Activated T-cell treated with anti-CD3 and anti-CD28 coated beads, Interleukin-2, amount 50 U/mL, for 48 hours (primary cell): ENCODE measurements around the gene OR2A5.
"Not testable (repeated sequence)": the region's sequence is repeated elsewhere in the genome, so short reads cannot be mapped to it uniquely, and the experiment has no call there.

Experiments used
- DNase-seq, 2 experiments: peaks; one replicate each; pipeline ENCODE4 v3.0.0-alpha.2; 2020

OR2A5 gene

DNA sequence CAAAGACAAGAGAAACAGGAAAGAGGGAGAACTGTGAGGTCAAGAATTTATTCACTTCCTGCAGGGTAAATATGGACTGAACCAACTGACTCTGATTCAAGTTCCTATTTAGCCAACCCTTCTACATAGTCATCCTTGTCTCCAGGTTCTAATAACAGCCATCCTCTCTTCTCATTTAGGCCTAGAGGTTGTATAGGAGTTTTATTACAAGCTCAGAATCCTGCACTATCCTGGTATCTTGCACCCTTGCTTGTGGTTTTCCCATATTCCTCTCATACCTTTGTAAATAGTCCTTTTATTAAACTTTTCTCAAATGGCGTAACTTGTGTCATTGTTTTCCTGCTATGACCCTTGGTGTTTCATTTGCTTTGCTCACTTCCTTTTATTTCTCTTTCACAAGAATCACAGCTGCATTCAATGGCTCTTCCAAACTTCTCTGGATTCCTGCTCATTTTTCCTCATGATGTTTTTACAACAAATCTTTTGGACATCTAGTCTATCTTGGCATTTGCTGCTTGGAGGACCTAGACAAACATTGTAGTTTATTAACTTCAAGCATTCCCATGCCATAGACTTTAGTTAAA, 12.4 kb upstream of the OR2A5 start:
- no peak for DNase-seq

GRCh38 chr7:144037414-144038035, 11.2 kb upstream of the OR2A5 start:
- DNase-seq = no peak

- no peak for DNase-seq
Measured at GRCh38 chr7:144038887-144039286, 9.9 kb upstream of the OR2A5 start.

DNA sequence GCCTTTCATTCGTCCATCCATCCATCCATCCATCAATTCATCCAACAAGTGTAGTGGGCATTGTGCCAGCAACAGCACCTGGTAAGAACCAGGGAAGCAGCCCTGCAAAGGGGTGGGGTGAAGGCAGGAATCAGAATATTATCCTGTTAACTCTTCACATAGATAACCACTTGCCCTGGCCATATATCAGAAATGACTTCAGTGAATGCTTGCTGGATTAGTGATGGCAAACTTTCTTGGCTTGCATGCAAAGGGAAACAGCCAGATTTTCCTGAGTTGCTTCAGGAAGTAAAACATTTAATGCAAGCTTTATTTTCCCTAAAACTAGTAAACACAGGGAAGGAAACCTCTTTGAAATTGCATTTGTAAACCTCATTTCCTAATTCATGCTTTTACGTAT, 743 bp downstream of the OR2A5 start:
- DNase-seq = no peak

GRCh38 chr7:144050093-144050492, 1.3 kb downstream of the OR2A5 start:
- no peak for DNase-seq

DNA sequence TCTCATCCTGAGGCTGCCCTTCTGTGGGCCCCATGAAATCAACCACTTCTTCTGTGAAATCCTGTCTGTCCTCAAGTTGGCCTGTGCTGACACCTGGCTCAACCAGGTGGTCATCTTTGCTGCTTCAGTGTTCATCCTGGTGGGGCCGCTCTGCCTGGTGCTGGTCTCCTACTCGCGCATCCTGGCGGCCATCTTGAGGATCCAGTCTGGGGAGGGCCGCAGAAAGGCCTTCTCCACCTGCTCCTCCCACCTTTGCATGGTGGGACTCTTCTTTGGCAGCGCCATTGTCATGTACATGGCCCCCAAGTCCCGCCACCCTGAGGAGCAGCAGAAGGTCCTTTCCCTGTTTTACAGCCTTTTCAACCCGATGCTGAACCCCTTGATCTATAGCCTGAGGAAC, 2.1 kb downstream of the OR2A5 start:
- not testable (repeated sequence) for DNase-seq

DNA sequence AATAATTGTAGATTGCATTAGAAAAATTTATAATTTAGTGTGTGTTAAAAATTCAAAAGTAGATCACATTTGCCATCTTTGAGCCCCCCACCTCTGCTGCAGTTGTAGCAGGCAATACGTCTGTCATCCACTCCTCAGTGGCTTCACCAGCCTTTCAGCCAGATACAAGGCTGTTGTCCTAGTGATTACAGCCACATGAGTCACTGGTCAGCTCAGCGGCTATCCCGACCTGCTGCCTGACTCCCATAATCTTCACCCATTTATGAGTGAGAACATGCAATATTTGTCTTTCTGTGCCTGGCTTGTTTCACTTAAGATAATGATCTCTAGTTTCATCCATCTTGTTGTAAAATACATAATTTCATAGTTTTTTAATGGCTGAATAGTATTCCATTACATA, 9.2 kb downstream of the OR2A5 start:
- no peak for DNase-seq

DNA sequence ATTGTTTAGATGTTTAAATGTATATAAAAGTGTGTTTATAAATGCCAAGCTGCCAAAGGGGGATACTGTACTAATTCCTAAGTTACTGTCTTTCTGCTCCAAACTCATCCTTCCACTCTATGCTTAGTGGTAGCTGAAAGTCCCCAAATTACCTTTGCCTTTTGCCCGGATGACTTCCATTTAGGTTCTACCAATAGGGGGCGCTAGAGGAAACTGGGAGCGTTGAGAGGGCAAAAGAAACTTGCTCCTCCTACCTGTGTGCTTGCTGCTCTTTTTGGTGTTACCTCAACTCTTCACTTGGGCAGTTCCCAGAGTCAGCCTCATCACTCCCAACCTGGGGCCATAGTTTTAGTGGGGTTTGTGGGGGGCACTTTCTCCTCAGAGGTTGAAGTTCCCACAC, 15.0 kb downstream of the OR2A5 start:
- no peak for DNase-seq

GRCh38 chr7:144069511-144069910, 20.8 kb downstream of the OR2A5 start, which contains the start of gene OR2A25:
Gene OR2A25 (plus strand): TSS chr7:144069811. CDS start chr7:144074220, 4,409 bp downstream.
- no peak for DNase-seq

DNA sequence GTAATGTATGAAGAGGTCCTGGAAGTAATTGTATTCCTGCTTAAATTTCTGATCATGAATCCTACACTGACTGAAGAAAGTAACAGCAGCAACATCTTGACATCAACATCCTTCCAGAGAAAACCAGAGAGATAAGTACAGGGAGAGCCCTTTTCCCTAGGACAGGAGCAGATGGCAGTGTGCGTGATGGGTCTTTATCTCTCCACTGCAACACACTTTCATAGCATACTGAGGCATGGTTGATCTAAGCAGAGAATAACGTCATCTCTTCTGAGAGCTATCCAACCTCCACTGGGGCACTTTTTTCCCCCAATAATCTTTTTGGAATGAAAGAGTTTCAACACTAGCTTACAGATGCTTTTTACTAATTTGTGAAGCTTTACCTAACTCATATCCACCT, 21.2 kb downstream of the OR2A5 start:
- no peak for DNase-seq

DNA sequence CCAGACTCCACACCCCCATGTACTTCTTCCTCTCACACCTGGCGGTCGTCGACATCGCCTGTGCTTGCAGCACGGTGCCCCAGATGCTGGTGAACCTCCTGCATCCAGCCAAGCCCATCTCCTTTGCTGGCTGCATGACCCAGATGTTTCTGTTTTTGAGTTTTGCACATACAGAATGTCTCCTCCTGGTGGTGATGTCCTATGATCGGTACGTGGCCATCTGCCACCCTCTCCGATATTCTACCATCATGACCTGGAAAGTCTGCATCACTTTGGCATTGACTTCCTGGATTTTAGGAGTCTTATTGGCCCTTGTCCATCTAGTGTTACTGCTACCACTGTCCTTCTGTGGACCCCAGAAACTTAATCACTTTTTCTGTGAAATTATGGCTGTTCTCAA, 25.6 kb downstream of the OR2A5 start:
- no peak for DNase-seq

- DNase-seq = no peak
Measured at GRCh38 chr7:144085978-144086377, 37.2 kb downstream of the OR2A5 start, which contains the start of gene OR2A12. Gene OR2A12 (plus strand): TSS chr7:144086278. CDS start chr7:144095108, 8,830 bp downstream.

GRCh38 chr7:144086730-144087129, 38.0 kb downstream of the OR2A5 start:
- no peak for DNase-seq

DNA sequence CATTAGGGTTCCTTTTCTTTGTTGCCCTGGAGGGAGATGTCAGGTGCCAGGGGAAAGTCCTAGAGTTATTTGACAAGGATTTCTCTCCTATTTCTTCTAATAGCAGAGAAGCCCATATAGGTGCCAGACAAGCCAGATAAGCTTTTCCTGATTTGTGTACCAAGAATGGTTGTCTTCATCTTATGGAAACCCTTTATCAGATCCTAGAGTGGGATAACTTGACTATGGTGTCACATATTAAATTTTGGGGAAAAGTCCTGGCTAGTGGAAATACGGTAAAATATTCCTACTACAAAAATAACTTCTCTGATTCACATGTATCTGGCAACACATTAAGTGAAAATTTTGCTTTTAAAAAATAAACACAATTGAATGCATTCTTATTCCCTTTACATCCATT, 38.5 kb downstream of the OR2A5 start:
- DNase-seq = no peak

- DNase-seq = no peak
Measured at GRCh38 chr7:144090667-144091066, 41.9 kb downstream of the OR2A5 start.

DNA sequence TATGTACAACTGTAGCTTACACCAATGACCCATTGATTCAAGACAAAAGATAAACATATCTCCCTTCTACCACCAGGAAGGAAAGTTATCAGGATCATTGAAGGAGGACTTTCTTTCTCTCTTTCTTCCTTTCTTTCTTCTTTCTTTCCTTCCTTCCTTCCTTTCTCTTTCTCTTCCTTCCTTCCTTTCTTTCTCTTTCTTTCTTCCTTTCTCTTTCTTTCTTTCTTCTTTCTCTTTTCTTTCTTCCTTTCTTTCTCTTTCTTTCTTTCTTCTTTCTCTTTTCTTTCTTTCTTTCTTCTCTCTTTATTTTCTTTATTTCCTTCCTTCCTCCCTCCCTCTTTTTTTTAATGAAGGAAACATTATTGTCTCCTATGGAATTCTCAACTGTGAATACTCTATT, 50.0 kb downstream of the OR2A5 start:
- no peak for DNase-seq

DNA sequence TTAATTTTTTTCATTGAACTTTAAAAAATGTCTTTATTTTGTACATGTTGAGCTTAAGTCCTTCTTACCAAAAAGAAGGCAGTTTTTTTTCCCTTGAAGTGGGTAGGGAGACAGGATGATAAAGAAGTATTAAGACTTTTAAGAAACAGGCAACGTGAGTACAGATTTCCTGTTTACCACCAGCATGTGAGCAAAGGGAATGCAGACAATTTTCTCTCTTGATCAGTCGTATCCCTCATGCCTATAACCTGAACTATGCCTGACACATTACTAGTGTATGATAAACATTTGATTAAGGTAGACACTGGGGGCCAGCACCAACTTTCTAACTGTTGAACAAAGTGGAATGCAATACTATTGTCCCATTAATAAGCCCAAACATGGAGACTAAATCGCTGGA, 51.9 kb downstream of the OR2A5 start:
- no peak for DNase-seq

GRCh38 chr7:144102041-144102440, 53.3 kb downstream of the OR2A5 start:
- no peak for DNase-seq

DNA sequence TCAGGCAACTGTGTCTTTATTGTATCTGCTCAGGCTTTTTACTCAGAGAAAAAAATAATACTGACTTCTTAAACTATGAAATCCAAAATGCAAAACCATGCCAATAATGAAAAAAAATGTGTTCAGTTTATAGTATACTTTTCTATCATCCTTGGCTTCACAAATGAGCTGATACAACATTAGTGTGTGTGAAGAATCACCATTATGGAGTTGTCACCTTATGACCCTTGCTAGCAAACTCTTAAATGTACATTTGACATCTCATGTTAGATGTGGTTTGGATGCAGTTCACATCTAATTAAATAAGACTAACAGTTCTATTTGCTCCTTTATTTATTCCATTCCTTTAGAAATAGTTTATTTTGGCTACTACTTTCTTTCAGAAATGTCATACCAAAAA, 56.5 kb downstream of the OR2A5 start:
- DNase-seq = no peak
